GM19238 (cell line): ENCODE measurements around the gene GPN2.

Source experiments
- DNase-seq: peaks from one replicate; pipeline ENCODE4 v3.0.0; 2011; ENCODE audit warnings: low spot score; ENCODE audit not compliant: insufficient read length

The GPN2 gene

DNA sequence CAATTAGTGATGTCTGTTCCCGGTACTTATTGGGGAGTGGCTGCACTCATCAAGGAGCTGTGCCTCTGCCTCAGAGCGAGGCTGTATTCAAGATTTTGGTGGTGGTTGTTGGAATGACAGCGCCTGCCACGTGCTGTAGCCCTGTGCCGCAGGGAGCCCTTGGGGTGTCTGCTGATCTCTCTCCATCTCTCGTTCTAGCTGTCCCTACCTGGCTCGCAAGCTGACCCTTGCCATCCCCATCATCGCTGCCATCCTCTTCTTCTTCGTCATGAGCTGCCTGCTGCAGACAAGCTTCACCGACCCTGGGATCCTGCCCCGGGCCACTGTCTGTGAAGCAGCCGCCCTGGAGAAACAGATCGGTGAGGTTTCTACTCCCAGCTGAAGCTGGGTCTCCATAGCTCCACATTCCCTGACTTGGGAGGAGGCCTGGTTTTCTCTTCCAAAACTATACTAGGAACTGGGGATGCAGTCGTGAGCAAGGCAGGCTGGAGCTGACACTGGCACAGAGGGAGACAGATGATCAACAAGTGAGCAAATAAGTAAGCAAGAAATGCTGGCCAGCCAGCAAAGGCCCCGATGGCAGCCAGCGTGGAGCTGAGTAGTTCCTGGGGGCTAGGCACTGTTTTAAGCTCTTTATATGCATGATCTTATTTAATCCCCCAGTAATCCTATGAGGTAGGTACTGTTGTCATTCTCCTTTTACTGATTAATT is 57.7 kb downstream of the GPN2 start:
- DNase-seq, result no peak

DNA sequence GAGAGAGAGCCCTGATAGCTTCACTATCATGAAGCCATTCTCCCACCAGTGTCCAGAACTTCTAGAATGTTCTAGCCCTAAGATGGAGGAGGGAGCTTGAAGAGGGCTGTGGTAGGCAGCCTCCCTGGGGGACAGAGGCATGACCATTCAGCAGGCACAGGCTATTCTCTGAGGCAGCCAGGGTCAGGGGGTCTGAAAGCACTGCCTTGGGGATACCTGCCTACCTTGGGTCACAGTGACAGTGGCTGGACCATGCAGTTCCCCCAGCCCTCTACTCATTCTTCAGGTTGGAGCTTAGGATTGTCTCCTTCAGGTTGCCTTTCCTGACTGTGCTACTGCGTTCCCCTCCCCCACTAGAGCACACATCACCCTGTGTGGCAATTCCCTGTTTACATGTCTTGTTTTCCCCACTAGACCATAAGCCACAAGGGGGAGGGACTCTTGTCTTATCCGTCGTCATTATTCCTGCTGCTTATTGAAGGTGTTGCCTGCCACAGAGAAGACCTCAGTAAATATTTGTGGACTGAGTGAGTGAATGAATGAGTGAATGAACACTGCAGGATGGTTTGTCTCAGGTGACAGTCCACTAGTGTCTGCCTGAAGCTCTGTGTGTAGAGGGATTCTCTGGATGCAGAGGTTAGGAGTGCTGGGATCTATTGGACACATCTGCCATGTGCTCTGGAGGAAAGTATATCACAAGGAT is 58.4 kb downstream of the GPN2 start:
- no peak for DNase-seq

DNA sequence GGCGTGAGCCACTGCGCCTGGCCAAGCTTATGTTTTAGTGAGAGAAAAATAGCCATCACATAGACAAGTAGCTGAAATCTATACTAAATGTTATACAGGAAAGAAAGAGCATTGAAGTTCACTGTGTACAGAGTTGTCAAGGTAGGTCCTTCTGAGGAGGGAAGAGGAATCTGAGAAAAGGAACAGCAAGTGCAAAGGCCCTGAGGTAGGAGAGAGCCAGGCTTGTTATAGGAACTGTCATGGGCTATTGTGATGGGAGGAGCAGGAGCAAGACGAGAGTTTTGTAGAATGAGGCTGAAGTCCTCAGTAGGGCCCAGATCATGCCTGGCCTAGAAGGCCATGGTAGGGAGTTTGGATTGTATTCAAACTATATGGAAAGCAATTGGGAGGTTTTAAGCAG is 59.0 kb downstream of the GPN2 start:
- no peak for DNase-seq

DNA sequence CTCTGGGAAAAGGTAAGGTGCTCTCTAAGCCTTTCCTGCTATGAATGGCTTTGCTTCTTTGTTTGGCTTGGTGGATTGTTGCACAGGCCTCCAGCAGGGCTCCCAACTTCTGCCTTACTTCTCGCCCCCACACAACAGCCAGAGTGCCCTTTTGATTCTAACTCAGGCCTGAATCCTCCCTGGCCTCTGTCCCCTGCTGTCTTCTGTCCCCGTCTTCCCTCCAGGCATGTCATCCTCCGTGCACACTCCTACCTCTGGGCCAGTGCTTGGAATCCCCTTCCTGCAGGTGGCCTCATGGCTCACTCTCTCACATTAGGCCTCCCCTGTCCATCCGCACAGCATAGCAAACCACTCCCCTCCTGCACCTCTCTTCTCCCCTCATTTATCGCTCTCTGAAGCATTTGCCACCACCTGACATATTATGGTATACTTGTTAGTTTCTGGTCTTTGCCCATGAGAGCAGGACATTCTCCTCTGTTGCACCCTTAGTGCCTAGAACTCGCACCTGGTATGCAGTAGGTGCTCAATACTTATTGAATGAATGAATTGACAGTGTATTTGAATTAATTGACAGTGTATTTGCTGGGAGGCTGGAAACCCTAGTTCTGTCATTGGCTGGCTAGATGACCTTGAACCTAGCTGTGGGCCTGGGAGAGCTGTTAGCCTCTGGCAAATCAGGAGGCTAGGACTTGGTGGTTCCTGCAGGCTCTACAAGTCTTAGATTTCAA is 60.7 kb downstream of the GPN2 start:
- no peak for DNase-seq

DNA sequence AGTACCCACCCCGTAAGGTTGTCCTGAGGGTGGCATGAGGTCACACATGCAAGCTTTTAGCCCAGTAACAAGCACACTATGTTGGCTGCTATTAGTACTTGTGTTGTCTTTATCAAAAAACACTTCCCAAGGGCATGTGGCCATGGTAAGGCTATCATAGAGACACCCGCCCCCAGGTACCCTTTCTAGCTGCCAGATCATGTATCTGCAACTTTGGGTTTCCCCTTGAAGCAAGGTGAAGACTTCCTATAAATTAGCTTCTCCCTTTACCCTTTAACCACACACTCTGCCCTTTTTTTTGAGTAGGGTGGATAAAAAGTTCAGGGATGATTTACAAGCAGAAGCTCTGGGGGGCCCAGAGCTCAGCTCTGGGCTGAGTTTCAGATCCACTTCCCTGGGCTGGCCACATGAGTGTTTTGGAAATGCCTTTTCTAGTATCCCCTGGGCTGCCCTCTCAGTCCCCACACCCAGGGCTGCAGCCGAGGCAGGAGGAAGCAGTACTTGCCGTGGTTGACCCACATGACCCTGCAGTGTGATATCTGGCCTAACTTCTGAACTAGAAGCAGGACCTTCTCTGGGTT is 61.6 kb downstream of the GPN2 start:
- no peak for DNase-seq

DNA sequence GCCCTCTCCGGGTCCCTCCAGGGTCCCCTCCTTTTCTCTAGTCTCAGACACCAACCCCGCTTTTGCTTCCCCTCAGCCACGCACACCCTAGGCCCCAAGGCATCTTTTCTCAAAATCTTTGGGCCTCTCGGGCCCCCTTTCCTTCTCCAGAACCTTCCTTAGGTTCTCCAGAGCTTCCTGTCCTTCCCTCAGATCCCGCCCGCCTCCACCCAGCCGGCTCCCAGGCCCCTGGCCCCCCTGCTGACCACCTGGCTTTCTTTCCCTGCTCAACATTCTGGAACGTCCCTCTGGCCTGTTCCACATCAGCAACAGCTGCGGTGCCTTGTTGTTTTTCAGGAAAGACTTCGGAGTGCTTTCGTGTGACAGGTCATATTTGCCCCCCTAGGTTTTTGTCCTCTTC is 62.4 kb downstream of the GPN2 start:
- DNase-seq, result no peak

DNA sequence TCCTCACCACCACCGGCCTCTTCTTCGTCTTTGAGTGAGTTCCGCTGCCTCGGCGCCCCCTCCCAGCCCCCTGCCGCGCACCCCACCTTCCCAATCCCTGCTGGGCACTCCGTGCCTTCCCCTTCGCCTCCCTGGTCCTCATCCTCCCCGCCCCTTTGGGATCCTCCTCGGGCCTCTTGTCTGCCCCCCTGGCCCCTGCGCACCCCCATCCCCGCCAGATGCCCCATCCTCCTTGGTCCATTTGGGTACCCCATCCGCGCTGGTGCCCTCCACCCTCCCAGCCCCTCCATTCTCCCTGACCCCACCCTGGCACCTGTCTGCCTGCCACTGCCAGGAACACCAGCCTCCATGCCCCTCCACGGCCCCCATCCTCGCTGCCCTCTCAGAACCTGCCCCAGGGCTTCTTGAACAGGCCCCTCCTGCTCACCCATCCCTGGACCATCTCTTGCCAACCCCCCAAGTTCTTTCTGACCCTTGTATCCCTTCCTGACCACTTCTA is 62.9 kb downstream of the GPN2 start:
- DNase-seq, result no peak

DNA sequence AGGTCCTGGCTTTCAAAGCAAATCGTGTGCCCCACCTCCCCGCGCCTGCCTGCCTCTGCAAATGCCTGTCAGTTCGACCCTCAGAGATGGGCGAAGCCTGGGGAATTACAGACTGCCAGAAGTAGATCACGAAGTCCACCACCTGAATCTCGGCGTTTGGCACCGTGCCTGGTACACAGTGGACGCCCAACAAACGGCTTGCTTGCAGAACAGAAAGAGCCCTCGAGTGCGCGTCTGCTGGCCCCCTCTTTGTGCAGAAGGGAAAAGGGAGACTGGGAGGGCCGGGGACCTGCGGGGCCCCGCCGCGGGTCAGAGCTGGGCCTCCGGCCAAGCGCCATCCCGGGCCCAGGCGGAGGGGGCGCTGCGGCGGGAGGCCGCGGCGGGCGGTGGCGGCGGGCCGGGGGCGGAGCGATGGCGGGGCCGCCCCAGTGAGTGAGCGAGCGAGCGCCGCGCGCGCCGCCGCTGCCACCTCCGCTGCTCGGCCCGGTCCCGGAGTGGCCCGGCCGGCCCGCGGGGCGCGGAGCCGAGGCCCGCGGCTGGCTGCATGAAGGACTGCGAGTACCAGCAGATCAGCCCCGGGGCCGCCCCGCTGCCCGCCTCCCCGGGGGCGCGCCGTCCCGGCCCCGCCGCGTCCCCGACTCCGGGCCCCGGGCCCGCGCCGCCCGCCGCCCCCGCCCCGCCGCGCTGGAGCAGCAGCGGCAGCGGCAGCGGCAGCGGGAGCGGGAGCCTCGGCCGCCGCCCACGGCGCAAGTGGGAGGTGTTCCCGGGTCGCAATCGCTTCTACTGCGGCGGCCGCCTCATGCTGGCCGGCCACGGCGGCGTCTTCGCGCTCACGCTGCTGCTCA is 63.6 kb downstream of the GPN2 start, which contains the start of gene ZDHHC18:
ZDHHC18 (plus strand) TSS at position 428 of the 845 bp plus-strand sequence; CDS start at position 545, 117 bp downstream.
- peak; percentile 85 for DNase-seq
